Breast epithelium (tissue), 3 donors: ENCODE measurements around the gene PDPK1.

Experiments used
- CTCF ChIP-seq, 3 donors: fragments of 450-650 bp; IDR thresholded peaks; one replicate each; pipeline ENCODE4 v1.5.1; 2016 to 2017; ENCODE audit warnings: antibody characterized with exemption in 3 of 3, mild to moderate bottlenecking in 3 of 3, moderate library complexity in 3 of 3
- POLR2A ChIP-seq: fragments of 450-650 bp; IDR thresholded peaks from one replicate; pipeline ENCODE4 v1.6.1; 2016; ENCODE audit warnings: antibody characterized with exemption, mild to moderate bottlenecking, moderate library complexity

GRCh38 chr16:2597560-2597902 lies 59.7 kb downstream of the PDPK1 start:
- no peak for TF ChIP-seq CTCF (IDR thresholded peaks at IDR 0.05)
- TF ChIP-seq POLR2A: no peak
